Stimulated activated CD8-positive, alpha-beta memory T cell treated with anti-CD3 and anti-CD28 coated beads, Interleukin-4, amount 100 ng/mL, for 48 hours (primary cell): ENCODE results near the gene CCDC40.
"Not testable (repeated sequence)": the region's sequence is repeated elsewhere in the genome, so short reads cannot be mapped to it uniquely, and the experiment has no call there.

Experiments used
- DNase-seq: peaks from one replicate; pipeline ENCODE4 v3.0.0-alpha.2; 2020

CCDC40 gene

GRCh38 chr17:80086081-80086480 is 49.6 kb downstream of the CCDC40 start:
- DNase-seq = no peak

- no peak for DNase-seq
These were observed 50.2 kb downstream of the CCDC40 start for GRCh38 chr17:80086616-80087015.

- no peak for DNase-seq
These were observed 51.2 kb downstream of the CCDC40 start for GRCh38 chr17:80087346-80088265.

- DNase-seq = no peak
These were observed 53.3 kb downstream of the CCDC40 start for GRCh38 chr17:80089762-80090161.

GRCh38 chr17:80090164-80090563 is 53.7 kb downstream of the CCDC40 start:
- not testable (repeated sequence) for DNase-seq

- no peak for DNase-seq
These were observed 54.9 kb downstream of the CCDC40 start for GRCh38 chr17:80091376-80091775.

- no peak for DNase-seq
These were observed 56.5 kb downstream of the CCDC40 start for GRCh38 chr17:80092959-80093358.

- no peak for DNase-seq
These were observed 58.8 kb downstream of the CCDC40 start for GRCh38 chr17:80095038-80095843.

GRCh38 chr17:80095844-80096475 is 59.5 kb downstream of the CCDC40 start:
- DNase-seq = no peak

GRCh38 chr17:80096561-80097021 is 60.1 kb downstream of the CCDC40 start:
- no peak for DNase-seq

- DNase-seq = no peak
These were observed 60.7 kb downstream of the CCDC40 start for GRCh38 chr17:80097127-80097621.

GRCh38 chr17:80097844-80098691 is 61.6 kb downstream of the CCDC40 start:
- no peak for DNase-seq

GRCh38 chr17:80099291-80100034 is 63.0 kb downstream of the CCDC40 start:
- DNase-seq = no peak

GRCh38 chr17:80100035-80100323 is 63.5 kb downstream of the CCDC40 start:
- DNase-seq = no peak

- DNase-seq = peak; percentile 92
These were observed 64.8 kb downstream of the CCDC40 start, which contains the start of gene GAA for GRCh38 chr17:80101011-80101945. Gene GAA (plus strand): TSS chr17:80101581. CDS start chr17:80104587, 3,006 bp downstream.

- DNase-seq = no peak
These were observed 65.7 kb downstream of the CCDC40 start for GRCh38 chr17:80101946-80102663.

- no peak for DNase-seq
These were observed 66.4 kb downstream of the CCDC40 start for GRCh38 chr17:80102664-80103448.

- DNase-seq = no peak
These were observed 67.1 kb downstream of the CCDC40 start for GRCh38 chr17:80103449-80104085.
